Central memory CD8-positive, alpha-beta T cell (primary cell): Measurements from ENCODE around the gene FADS6.
"Not testable (repeated sequence)": the region's sequence is repeated elsewhere in the genome, so short reads cannot be mapped to it uniquely, and the experiment has no call there.

Experiments used
- ATAC-seq: fragments of 150-1000 bp; cut with Tn5 transposase; replicated peaks from 2 replicates; pipeline ENCODE4 v1.10.0; 2022; ENCODE audit warnings: mild to moderate bottlenecking, moderate FRiP score, moderate number of reproducible peaks; ENCODE audit not compliant: poor library complexity, severe bottlenecking; ENCODE audit errors: extremely low read depth
- DNase-seq, 2 donors: peaks; one replicate each; pipeline ENCODE4 v3.0.0; 2021; ENCODE audit warnings: low spot score in 2 of 2
- H3K27ac Mint-ChIP-seq: one replicate; pipeline ENCODE4 v1.8.0; 2022; ENCODE audit warnings: low read depth, mild to moderate bottlenecking, moderate library complexity, mixed read lengths
- H3K27me3 Mint-ChIP-seq: one replicate; pipeline ENCODE4 v1.8.0; 2022; ENCODE audit warnings: mixed read lengths
- H3K36me3 Mint-ChIP-seq: one replicate; pipeline ENCODE4 v1.8.0; 2022; ENCODE audit warnings: mild to moderate bottlenecking, moderate library complexity, mixed read lengths; ENCODE audit not compliant: insufficient read depth
- H3K4me1 Mint-ChIP-seq: one replicate; pipeline ENCODE4 v1.8.0; 2022; ENCODE audit warnings: mixed read lengths
- H3K4me3 Mint-ChIP-seq: one replicate; pipeline ENCODE4 v1.8.0; 2022; ENCODE audit warnings: mild to moderate bottlenecking, moderate library complexity, mixed read lengths
- H3K9me3 Mint-ChIP-seq: one replicate; pipeline ENCODE4 v1.8.0; 2022; ENCODE audit warnings: mixed read lengths

Gene FADS6

GRCh38 chr17:74917430-74917829, 24.0 kb upstream of the FADS6 start:
- H3K36me3 Mint-ChIP-seq = no peaks in the 10 kb centered on the region
- ATAC-seq (no peak), DNase-seq (no peak)
- peaks cover under 1% of the 10 kb centered on the region for H3K4me1 Mint-ChIP-seq
- no peak overlapping the region for H3K4me3 Mint-ChIP-seq
- H3K27ac Mint-ChIP-seq = no peak overlapping the region
- no peaks in the 10 kb centered on the region for H3K9me3 Mint-ChIP-seq
- peaks cover 51% of the 10 kb centered on the region for H3K27me3 Mint-ChIP-seq

GRCh38 chr17:74916851-74917199, 23.4 kb upstream of the FADS6 start:
- Mint-ChIP-seq H3K9me3 (no peaks in the 10 kb centered on the region), H3K4me3 (no peak overlapping the region), H3K36me3 (no peaks in the 10 kb centered on the region), H3K27ac (no peak overlapping the region), H3K4me1 (no peaks in the 10 kb centered on the region), H3K27me3 (peaks cover 44% of the 10 kb centered on the region)
- ATAC-seq (no peak), DNase-seq (no peak)

GRCh38 chr17:74916136-74916850, 22.9 kb upstream of the FADS6 start:
- Mint-ChIP-seq H3K36me3 (no peaks in the 10 kb centered on the region), H3K27ac (no peak overlapping the region), H3K27me3 (peaks cover 39% of the 10 kb centered on the region), H3K9me3 (no peaks in the 10 kb centered on the region), H3K4me1 (no peaks in the 10 kb centered on the region), H3K4me3 (no peak overlapping the region)
- no peak for ATAC-seq
- DNase-seq = no peak

GRCh38 chr17:74911423-74911822, 18.0 kb upstream of the FADS6 start:
- H3K27me3 Mint-ChIP-seq, H3K9me3 Mint-ChIP-seq, DNase-seq, H3K36me3 Mint-ChIP-seq, H3K4me3 Mint-ChIP-seq, H3K27ac Mint-ChIP-seq, H3K4me1 Mint-ChIP-seq, ATAC-seq: not testable (repeated sequence)

- not testable (repeated sequence) for H3K36me3 Mint-ChIP-seq, H3K27ac Mint-ChIP-seq, H3K27me3 Mint-ChIP-seq, DNase-seq, H3K9me3 Mint-ChIP-seq, H3K4me3 Mint-ChIP-seq, ATAC-seq, H3K4me1 Mint-ChIP-seq
Measured at GRCh38 chr17:74909097-74909496, 15.7 kb upstream of the FADS6 start.

- peaks cover 1% of the 10 kb centered on the region for H3K36me3 Mint-ChIP-seq
- no peak for ATAC-seq
- no peaks in the 10 kb centered on the region for H3K4me1 Mint-ChIP-seq
- H3K27me3 Mint-ChIP-seq = peaks cover 26% of the 10 kb centered on the region
- no peak overlapping the region for H3K4me3 Mint-ChIP-seq
- no peak for DNase-seq
- H3K9me3 Mint-ChIP-seq = no peaks in the 10 kb centered on the region
- no peak overlapping the region for H3K27ac Mint-ChIP-seq
Measured at GRCh38 chr17:74907012-74907411, 13.6 kb upstream of the FADS6 start.

- not testable (repeated sequence) for H3K9me3 Mint-ChIP-seq, H3K4me1 Mint-ChIP-seq, H3K27ac Mint-ChIP-seq, H3K4me3 Mint-ChIP-seq, H3K36me3 Mint-ChIP-seq, ATAC-seq, DNase-seq
- H3K27me3 Mint-ChIP-seq = peaks cover 27% of the 10 kb centered on the region
Measured at GRCh38 chr17:74906214-74906793, 12.9 kb upstream of the FADS6 start.

GRCh38 chr17:74904687-74905409, 11.4 kb upstream of the FADS6 start:
- Mint-ChIP-seq H3K4me3 (no peak overlapping the region), H3K36me3 (peaks cover 2% of the 10 kb centered on the region), H3K9me3 (no peaks in the 10 kb centered on the region), H3K27me3 (peaks cover 27% of the 10 kb centered on the region), H3K27ac (no peak overlapping the region), H3K4me1 (no peaks in the 10 kb centered on the region)
- ATAC-seq = no peak
- no peak for DNase-seq

- H3K27me3 Mint-ChIP-seq = peaks cover 27% of the 10 kb centered on the region
- no peak overlapping the region for H3K27ac Mint-ChIP-seq
- no peaks in the 10 kb centered on the region for H3K4me1 Mint-ChIP-seq
- no peak for ATAC-seq
- no peaks in the 10 kb centered on the region for H3K9me3 Mint-ChIP-seq
- no peak overlapping the region for H3K4me3 Mint-ChIP-seq
- no peak for DNase-seq
- H3K36me3 Mint-ChIP-seq = peaks cover 1% of the 10 kb centered on the region
Measured at GRCh38 chr17:74903671-74904070, 10.2 kb upstream of the FADS6 start.

- Mint-ChIP-seq H3K36me3 (peaks cover 1% of the 10 kb centered on the region), H3K27ac (no peak overlapping the region), H3K4me3 (no peak overlapping the region), H3K4me1 (no peaks in the 10 kb centered on the region), H3K9me3 (no peaks in the 10 kb centered on the region), H3K27me3 (peaks cover 27% of the 10 kb centered on the region)
- DNase-seq = no peak
- ATAC-seq = no peak
Measured at GRCh38 chr17:74903034-74903433, 9.6 kb upstream of the FADS6 start.

- Mint-ChIP-seq H3K4me3 (no peak overlapping the region), H3K9me3 (no peaks in the 10 kb centered on the region), H3K36me3 (peaks cover 1% of the 10 kb centered on the region), H3K4me1 (no peaks in the 10 kb centered on the region), H3K27me3 (peaks cover 33% of the 10 kb centered on the region), H3K27ac (no peak overlapping the region)
- ATAC-seq (no peak), DNase-seq (no peak)
Measured at GRCh38 chr17:74901353-74902135, 8.1 kb upstream of the FADS6 start.

- no peak for DNase-seq
- Mint-ChIP-seq H3K4me1 (no peaks in the 10 kb centered on the region), H3K27ac (no peak overlapping the region), H3K27me3 (peaks cover 46% of the 10 kb centered on the region), H3K9me3 (no peaks in the 10 kb centered on the region), H3K4me3 (no peak overlapping the region), H3K36me3 (peaks cover 1% of the 10 kb centered on the region)
- no peak for ATAC-seq
Measured at GRCh38 chr17:74900208-74900607, 6.8 kb upstream of the FADS6 start.
